ENCODE measurements around the gene MSI2.
A peak's percentile ranks its signal among the peaks of the same experiment; 100 is the strongest.

Gene MSI2

GRCh38 chr17:57666946-57667345 lies 410.6 kb downstream of the MSI2 start:
- DNase-seq (ENCODE audit: low spot score): no peak

GRCh38 chr17:57667461-57667923 lies 411.2 kb downstream of the MSI2 start:
- no peak for DNase-seq (ENCODE audit: low spot score)

GRCh38 chr17:57668332-57668731 lies 412.0 kb downstream of the MSI2 start:
- DNase-seq (ENCODE audit: low spot score): no peak

GRCh38 chr17:57669671-57670529 lies 413.6 kb downstream of the MSI2 start:
- DNase-seq (ENCODE audit: low spot score): no peak

GRCh38 chr17:57670769-57671569 lies 414.6 kb downstream of the MSI2 start:
- no peak for DNase-seq (ENCODE audit: low spot score)

GRCh38 chr17:57671667-57672632 lies 415.6 kb downstream of the MSI2 start:
- peak; percentile 97 for DNase-seq (ENCODE audit: low spot score)

- DNase-seq (ENCODE audit: low spot score): no peak
Observed at GRCh38 chr17:57672971-57673370, 416.6 kb downstream of the MSI2 start.

- DNase-seq (ENCODE audit: low spot score): no peak
Observed at GRCh38 chr17:57674894-57675293, 418.6 kb downstream of the MSI2 start.

GRCh38 chr17:57675427-57676387 lies 419.4 kb downstream of the MSI2 start:
- DNase-seq (ENCODE audit: low spot score): no peak

GRCh38 chr17:57676543-57676942 lies 420.2 kb downstream of the MSI2 start:
- DNase-seq (ENCODE audit: low spot score): no peak

GRCh38 chr17:57677301-57677700 lies 421.0 kb downstream of the MSI2 start:
- no peak for DNase-seq (ENCODE audit: low spot score)

- no peak for DNase-seq (ENCODE audit: low spot score)
Observed at GRCh38 chr17:57677858-57678257, 421.5 kb downstream of the MSI2 start.

- DNase-seq (ENCODE audit: low spot score): no peak
Observed at GRCh38 chr17:57678393-57678792, 422.1 kb downstream of the MSI2 start.

GRCh38 chr17:57679356-57679755 lies 423.0 kb downstream of the MSI2 start:
- DNase-seq (ENCODE audit: low spot score): no peak

GRCh38 chr17:57679906-57680695 lies 423.8 kb downstream of the MSI2 start:
- no peak for DNase-seq (ENCODE audit: low spot score)

GRCh38 chr17:57682701-57683100 lies 426.4 kb downstream of the MSI2 start:
- no peak for DNase-seq (ENCODE audit: low spot score)

GRCh38 chr17:57684711-57685498 lies 428.6 kb downstream of the MSI2 start:
- DNase-seq (ENCODE audit: low spot score): no peak

GRCh38 chr17:57685499-57686132 lies 429.3 kb downstream of the MSI2 start:
- DNase-seq (ENCODE audit: low spot score): no peak

- DNase-seq (ENCODE audit: low spot score): no peak
Observed at GRCh38 chr17:57687642-57688041, 431.3 kb downstream of the MSI2 start.
